Measurements from ENCODE around the gene MAP4K4. TPM values are rescaled to one million over a fixed set of nuclear protein-coding genes. Genes with fewer than 3 reads are reported as not detected.
A peak's percentile ranks its signal among the peaks of the same experiment; 100 is the strongest.

The MAP4K4 gene
- total RNA-seq, 1 donor from 2014 or later, result 166 TPM

DNA sequence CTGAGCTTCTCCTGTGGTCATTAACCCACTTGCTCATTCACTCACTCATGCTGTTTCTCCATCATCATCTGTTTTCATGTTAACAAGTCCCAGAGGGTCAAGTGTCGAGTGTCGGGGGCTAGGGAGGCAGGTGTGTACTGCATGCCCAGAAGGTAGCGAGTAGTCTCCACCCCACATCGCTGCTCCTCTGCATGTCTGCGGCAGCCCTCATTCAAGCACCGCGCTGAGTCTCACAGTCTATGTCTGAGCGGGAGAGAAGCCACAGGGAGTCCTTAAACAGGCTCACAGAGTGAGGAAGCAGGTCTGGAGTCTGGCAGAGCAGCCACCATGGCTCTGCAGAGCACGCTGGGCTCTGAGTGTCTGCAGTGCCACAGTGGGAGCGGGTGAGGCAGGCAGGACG lies 172.9 kb downstream of the MAP4K4 start:
- H3K27ac Mint-ChIP-seq, result no peak overlapping the region
- TF ChIP-seq, protein P1, sequence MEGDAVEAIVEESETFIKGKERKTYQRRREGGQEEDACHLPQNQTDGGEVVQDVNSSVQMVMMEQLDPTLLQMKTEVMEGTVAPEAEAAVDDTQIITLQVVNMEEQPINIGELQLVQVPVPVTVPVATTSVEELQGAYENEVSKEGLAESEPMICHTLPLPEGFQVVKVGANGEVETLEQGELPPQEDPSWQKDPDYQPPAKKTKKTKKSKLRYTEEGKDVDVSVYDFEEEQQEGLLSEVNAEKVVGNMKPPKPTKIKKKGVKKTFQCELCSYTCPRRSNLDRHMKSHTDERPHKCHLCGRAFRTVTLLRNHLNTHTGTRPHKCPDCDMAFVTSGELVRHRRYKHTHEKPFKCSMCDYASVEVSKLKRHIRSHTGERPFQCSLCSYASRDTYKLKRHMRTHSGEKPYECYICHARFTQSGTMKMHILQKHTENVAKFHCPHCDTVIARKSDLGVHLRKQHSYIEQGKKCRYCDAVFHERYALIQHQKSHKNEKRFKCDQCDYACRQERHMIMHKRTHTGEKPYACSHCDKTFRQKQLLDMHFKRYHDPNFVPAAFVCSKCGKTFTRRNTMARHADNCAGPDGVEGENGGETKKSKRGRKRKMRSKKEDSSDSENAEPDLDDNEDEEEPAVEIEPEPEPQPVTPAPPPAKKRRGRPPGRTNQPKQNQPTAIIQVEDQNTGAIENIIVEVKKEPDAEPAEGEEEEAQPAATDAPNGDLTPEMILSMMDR (conservative IDR thresholded peaks at IDR 0.05), result no peak
- H3K36me3 Mint-ChIP-seq, result peaks cover 22% of the 10 kb centered on the region
- no peaks in the 10 kb centered on the region for H3K27me3 Mint-ChIP-seq
- no peak for DNase-seq (ENCODE audit: extremely low spot score, unreplicated experiment)
- H3K4me3 Mint-ChIP-seq, result no peak overlapping the region
- no peaks in the 10 kb centered on the region for H3K9me3 Mint-ChIP-seq
- H3K4me1 Mint-ChIP-seq (ENCODE audit: unreplicated experiment), result no peaks in the 10 kb centered on the region

DNA sequence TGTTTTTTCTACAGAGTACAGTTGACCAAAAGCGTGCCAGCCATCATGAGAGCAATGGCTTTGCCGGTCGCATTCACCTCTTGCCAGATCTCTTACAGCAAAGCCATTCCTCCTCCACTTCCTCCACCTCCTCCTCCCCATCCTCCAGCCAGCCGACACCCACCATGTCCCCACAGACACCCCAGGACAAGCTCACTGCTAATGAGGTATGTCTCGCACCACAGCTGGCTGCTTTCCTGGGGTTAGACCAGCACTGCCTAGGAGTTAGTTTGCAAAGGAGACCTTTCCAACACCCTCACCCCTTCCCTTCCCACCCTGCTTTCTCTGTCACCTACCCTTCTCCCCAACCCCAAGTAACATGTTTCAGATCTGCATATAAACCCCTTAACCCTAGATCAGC lies 174.0 kb downstream of the MAP4K4 start:
- peaks cover 29% of the 10 kb centered on the region for H3K36me3 Mint-ChIP-seq
- H3K27me3 Mint-ChIP-seq, result no peaks in the 10 kb centered on the region
- TF ChIP-seq, protein P1 (conservative IDR thresholded peaks at IDR 0.05), result no peak

DNA sequence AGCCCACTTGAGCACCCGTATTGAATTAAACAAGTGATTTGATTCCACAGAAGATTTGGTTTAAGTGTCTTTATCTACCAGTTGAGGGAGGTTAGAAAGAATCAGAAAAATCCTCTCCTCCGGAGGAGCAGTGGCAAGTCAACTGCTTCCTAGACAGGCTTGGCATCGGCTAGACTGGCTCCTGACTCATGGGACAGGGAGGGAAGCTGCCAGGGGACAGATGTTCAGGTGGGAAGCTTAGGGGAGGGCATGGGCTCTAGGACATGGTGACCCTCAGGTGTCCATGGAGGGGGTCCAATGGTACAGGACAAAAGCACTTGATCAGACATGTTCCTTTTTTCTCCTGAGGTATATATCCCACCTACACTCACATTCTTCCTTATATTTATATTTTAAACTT lies 175.0 kb downstream of the MAP4K4 start:
- H3K4me3 Mint-ChIP-seq, result no peak overlapping the region
- TF ChIP-seq, protein P1 (conservative IDR thresholded peaks at IDR 0.05), result no peak
- no peaks in the 10 kb centered on the region for H3K9me3 Mint-ChIP-seq
- H3K27me3 Mint-ChIP-seq, result no peaks in the 10 kb centered on the region
- H3K4me1 Mint-ChIP-seq (ENCODE audit: unreplicated experiment), result no peaks in the 10 kb centered on the region
- no peak for DNase-seq (ENCODE audit: extremely low spot score, unreplicated experiment)
- peaks cover 35% of the 10 kb centered on the region for H3K36me3 Mint-ChIP-seq
- H3K27ac Mint-ChIP-seq, result no peak overlapping the region

More for the DNA sequence above, 174.0 kb downstream of the MAP4K4 start:
- H3K4me3 Mint-ChIP-seq, result no peak overlapping the region
- H3K9me3 Mint-ChIP-seq, result no peaks in the 10 kb centered on the region
- H3K27ac Mint-ChIP-seq, result no peak overlapping the region
- H3K4me1 Mint-ChIP-seq (ENCODE audit: unreplicated experiment), result no peaks in the 10 kb centered on the region
- no peak for DNase-seq (ENCODE audit: extremely low spot score, unreplicated experiment)

DNA sequence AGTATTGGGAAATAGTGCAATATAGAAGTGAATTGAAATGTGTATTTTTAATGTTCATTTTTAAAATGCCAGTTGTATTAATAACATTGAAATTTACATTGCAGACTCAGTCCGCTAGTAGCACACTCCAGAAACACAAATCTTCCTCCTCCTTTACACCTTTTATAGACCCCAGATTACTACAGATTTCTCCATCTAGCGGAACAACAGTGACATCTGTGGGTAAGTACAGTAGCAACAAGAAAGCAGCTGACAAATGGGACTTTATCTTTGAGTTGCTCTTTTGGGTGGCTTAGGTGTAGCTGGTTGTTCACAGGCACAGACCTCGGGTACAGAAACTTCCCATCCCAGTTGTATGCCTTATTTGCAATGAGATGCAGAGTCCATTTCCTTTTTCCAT lies 176.0 kb downstream of the MAP4K4 start:
- Mint-ChIP-seq H3K9me3 (no peaks in the 10 kb centered on the region), H3K4me1 (ENCODE audit: unreplicated experiment) (no peaks in the 10 kb centered on the region), H3K4me3 (no peak overlapping the region), H3K27ac (no peak overlapping the region), H3K27me3 (no peaks in the 10 kb centered on the region), H3K36me3 (peaks cover 38% of the 10 kb centered on the region)
- no peak for DNase-seq (ENCODE audit: extremely low spot score, unreplicated experiment)
- TF ChIP-seq, protein P1 (conservative IDR thresholded peaks at IDR 0.05), result peak; percentile 38

DNA sequence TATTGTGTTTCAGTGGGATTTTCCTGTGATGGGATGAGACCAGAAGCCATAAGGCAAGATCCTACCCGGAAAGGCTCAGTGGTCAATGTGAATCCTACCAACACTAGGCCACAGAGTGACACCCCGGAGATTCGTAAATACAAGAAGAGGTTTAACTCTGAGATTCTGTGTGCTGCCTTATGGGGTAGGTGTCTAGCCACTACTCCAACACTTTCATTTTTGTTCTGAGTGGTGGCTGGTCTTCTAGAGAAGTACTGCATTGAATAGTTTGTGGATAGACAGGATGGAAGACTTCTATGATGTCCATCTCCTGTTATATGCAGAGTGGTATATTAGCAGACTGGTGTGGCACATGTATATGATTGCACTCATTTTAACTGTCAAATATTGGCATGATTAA lies 176.6 kb downstream of the MAP4K4 start:
- no peaks in the 10 kb centered on the region for H3K9me3 Mint-ChIP-seq
- no peak overlapping the region for H3K27ac Mint-ChIP-seq
- H3K4me3 Mint-ChIP-seq, result no peak overlapping the region
- TF ChIP-seq, protein P1 (conservative IDR thresholded peaks at IDR 0.05), result no peak
- H3K27me3 Mint-ChIP-seq, result no peaks in the 10 kb centered on the region
- no peaks in the 10 kb centered on the region for H3K4me1 Mint-ChIP-seq (ENCODE audit: unreplicated experiment)
- DNase-seq (ENCODE audit: extremely low spot score, unreplicated experiment), result no peak
- peaks cover 39% of the 10 kb centered on the region for H3K36me3 Mint-ChIP-seq

DNA sequence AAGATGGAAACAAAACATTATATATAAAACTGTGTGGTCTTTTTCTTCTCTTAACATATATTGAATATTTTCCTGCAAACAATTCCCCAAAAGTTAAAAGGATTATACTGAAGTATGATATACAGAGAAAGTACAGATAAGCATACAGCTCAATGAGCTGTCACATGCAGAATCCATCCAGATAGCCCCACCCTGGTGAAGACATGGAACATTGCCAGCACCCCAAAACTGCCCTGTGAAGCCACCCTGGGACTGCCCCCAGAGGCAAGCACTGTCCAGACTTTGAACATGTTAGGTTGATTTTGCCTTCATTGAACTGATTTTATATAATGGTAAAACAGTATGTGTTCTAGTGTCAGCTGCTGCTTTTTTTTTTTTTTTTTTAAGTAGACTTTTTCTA lies 182.0 kb downstream of the MAP4K4 start:
- no peak overlapping the region for H3K4me3 Mint-ChIP-seq
- no peak for DNase-seq (ENCODE audit: extremely low spot score, unreplicated experiment)
- H3K27me3 Mint-ChIP-seq, result no peaks in the 10 kb centered on the region
- TF ChIP-seq, protein P1 (conservative IDR thresholded peaks at IDR 0.05), result no peak
- no peak overlapping the region for H3K27ac Mint-ChIP-seq
- H3K4me1 Mint-ChIP-seq (ENCODE audit: unreplicated experiment), result no peaks in the 10 kb centered on the region
- H3K36me3 Mint-ChIP-seq, result peaks cover 59% of the 10 kb centered on the region
- no peaks in the 10 kb centered on the region for H3K9me3 Mint-ChIP-seq

All from type B pancreatic cell (in vitro differentiated cells).